Inflammatory macrophage treated with lipopolysaccharide for 1 hour (primary cell): ENCODE results near the gene UTS2R.
"Not testable (repeated sequence)": the region's sequence is repeated elsewhere in the genome, so short reads cannot be mapped to it uniquely, and the experiment has no call there.

ENCODE experiments used
- DNase-seq, 2 donors: peaks; one replicate each; pipeline ENCODE4 v3.0.0-alpha.2; 2020 to 2022

UTS2R gene

GRCh38 chr17:82376042-82376730 lies 4.6 kb downstream of the UTS2R start:
- no peak for DNase-seq

GRCh38 chr17:82377294-82377693 lies 5.7 kb downstream of the UTS2R start:
- not testable (repeated sequence) for DNase-seq

GRCh38 chr17:82377924-82378740 lies 6.6 kb downstream of the UTS2R start:
- no peak for DNase-seq

GRCh38 chr17:82378741-82379021 lies 7.1 kb downstream of the UTS2R start:
- DNase-seq, result no peak

GRCh38 chr17:82380860-82381702 lies 9.5 kb downstream of the UTS2R start:
- DNase-seq, result no peak

GRCh38 chr17:82381703-82382009 lies 10.1 kb downstream of the UTS2R start:
- DNase-seq, result not testable (repeated sequence)

GRCh38 chr17:82382220-82382932 lies 10.8 kb downstream of the UTS2R start:
- DNase-seq, result not testable (repeated sequence)

GRCh38 chr17:82382933-82383255 lies 11.3 kb downstream of the UTS2R start:
- DNase-seq, result no peak

GRCh38 chr17:82383411-82383810 lies 11.8 kb downstream of the UTS2R start:
- no peak for DNase-seq

- no peak for DNase-seq
Measured at GRCh38 chr17:82384051-82384729, 12.6 kb downstream of the UTS2R start.

- no peak for DNase-seq
Measured at GRCh38 chr17:82384730-82385481, 13.3 kb downstream of the UTS2R start.

- no peak for DNase-seq
Measured at GRCh38 chr17:82385559-82386254, 14.1 kb downstream of the UTS2R start.

GRCh38 chr17:82386255-82386831 lies 14.8 kb downstream of the UTS2R start:
- no peak for DNase-seq

GRCh38 chr17:82386881-82387704 lies 15.5 kb downstream of the UTS2R start:
- DNase-seq, result no peak

GRCh38 chr17:82387705-82388106 lies 16.1 kb downstream of the UTS2R start:
- no peak for DNase-seq

- DNase-seq, result no peak
Measured at GRCh38 chr17:82388223-82388921, 16.8 kb downstream of the UTS2R start.

- no peak for DNase-seq
Measured at GRCh38 chr17:82388922-82389283, 17.3 kb downstream of the UTS2R start.

- DNase-seq, result no peak
Measured at GRCh38 chr17:82389379-82389778, 17.8 kb downstream of the UTS2R start.
